ENCODE data around the gene SERBP1. TPM values are rescaled to one million over a fixed set of nuclear protein-coding genes. Genes with fewer than 3 reads are reported as not detected.

SERBP1 gene
- total RNA-seq, 1 experiment from 2014 or later: 312 TPM

DNA sequence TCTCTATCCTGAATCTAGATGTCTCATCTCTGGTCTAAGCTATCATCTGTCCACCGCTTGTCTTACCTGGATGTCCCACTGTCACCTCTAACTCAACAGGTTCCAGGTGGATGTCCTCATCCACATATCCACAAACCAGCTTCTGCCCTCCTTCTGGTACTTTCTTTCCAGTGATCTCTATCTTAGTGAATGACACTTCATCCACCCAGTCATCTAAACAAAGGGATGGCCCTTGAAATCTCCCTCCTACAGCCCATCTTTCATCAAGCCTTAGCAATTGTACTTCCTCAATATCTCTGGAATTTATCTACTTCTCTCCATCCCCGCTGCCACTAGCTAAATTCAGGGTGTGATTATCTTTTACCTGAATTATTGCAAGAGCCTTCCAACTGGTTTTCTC is 33.9 kb upstream of the SERBP1 start:
- no TSS peak for BruUV-seq (replicated peaks)

DNA sequence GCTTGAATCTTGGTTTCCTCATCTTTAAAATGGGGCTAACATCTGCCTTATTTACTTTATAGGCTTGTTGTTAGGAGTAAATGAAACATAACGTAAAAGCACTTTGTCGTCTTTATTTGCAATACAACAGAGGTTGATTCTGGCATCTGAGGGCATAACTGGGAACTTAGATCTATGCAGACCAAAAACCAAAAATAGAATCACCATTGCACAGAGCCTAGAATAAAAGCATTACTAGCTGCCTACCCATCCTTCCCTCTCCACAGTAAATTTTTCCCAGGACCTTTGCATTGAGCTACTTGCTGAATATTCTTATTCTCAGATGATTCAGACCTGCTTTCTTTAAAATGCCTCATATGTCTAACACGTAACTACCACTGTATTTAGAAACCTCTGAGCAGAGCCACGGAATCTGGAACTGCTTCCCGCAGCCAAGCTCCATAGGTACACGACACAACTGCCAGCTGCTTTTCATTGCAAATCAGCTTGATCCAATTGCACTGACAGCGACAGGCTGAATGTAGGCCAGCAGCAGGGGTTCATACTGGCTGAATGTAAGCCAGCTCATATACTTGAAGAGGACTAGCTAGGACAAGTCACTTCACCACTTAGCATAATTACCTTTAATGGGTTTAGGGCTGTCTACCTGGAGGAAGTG is 33.2 kb upstream of the SERBP1 start:
- no TSS peak for BruUV-seq (replicated peaks)
- Histone ChIP-seq H3K27me3 (ENCODE audit: insufficient read depth, low read depth) (no peaks in the 10 kb centered on the region), H3K4me1 (replicated peaks; ENCODE audit: insufficient read depth) (peaks cover 13% of the 10 kb centered on the region), H3K36me3 (ENCODE audit: low read depth) (no peaks in the 10 kb centered on the region), H3F3A (ENCODE audit: insufficient read depth, low read depth) (no peaks in the 10 kb centered on the region), H3K4me3 (no peak overlapping the region), H4K20me1 (ENCODE audit: insufficient read depth) (no peaks in the 10 kb centered on the region), H2AFZ (no peak overlapping the region), H3K9me2 (ENCODE audit: insufficient read depth) (no peaks in the 10 kb centered on the region), H3K9me3 (ENCODE audit: insufficient read depth, low read depth) (no peaks in the 10 kb centered on the region), H3K4me2 (no peak overlapping the region), H3K27ac (no peak overlapping the region), H3K79me2 (ENCODE audit: low read depth) (no peaks in the 10 kb centered on the region)
- no peak for DNase-seq
- ChIA-PET CTCF (interaction anchor here (0.7 kb wide), 1 partner anchor 31 kb away, joined by 3 read pairs; no protein-coding TSS in a partner anchor), POLR2A (ENCODE audit: unreplicated experiment) (no interaction called here)
- intact Hi-C loops (cut with micrococcal nuclease; ENCODE audit: unreplicated experiment): no loop called here
- TF ChIP-seq EZH2 (IDR thresholded peaks at IDR 0.05; ENCODE audit: low read depth): no peak
- TF ChIP-seq, protein P1, sequence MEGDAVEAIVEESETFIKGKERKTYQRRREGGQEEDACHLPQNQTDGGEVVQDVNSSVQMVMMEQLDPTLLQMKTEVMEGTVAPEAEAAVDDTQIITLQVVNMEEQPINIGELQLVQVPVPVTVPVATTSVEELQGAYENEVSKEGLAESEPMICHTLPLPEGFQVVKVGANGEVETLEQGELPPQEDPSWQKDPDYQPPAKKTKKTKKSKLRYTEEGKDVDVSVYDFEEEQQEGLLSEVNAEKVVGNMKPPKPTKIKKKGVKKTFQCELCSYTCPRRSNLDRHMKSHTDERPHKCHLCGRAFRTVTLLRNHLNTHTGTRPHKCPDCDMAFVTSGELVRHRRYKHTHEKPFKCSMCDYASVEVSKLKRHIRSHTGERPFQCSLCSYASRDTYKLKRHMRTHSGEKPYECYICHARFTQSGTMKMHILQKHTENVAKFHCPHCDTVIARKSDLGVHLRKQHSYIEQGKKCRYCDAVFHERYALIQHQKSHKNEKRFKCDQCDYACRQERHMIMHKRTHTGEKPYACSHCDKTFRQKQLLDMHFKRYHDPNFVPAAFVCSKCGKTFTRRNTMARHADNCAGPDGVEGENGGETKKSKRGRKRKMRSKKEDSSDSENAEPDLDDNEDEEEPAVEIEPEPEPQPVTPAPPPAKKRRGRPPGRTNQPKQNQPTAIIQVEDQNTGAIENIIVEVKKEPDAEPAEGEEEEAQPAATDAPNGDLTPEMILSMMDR (conservative IDR thresholded peaks at IDR 0.05): no peak

More for the DNA sequence above, 33.9 kb upstream of the SERBP1 start:
- no peak overlapping the region for H3K4me2 ChIP-seq
- intact Hi-C loops (cut with micrococcal nuclease; ENCODE audit: unreplicated experiment): no loop called here
- DNase-seq: no peak
- no peaks in the 10 kb centered on the region for H3F3A ChIP-seq (ENCODE audit: insufficient read depth, low read depth)
- no peak for TF ChIP-seq EZH2 (IDR thresholded peaks at IDR 0.05; ENCODE audit: low read depth)
- TF ChIP-seq, protein P1 (conservative IDR thresholded peaks at IDR 0.05): no peak
- CTCF ChIA-PET: no interaction called here
- no peak overlapping the region for H2AFZ ChIP-seq
- H3K36me3 ChIP-seq (ENCODE audit: low read depth): no peaks in the 10 kb centered on the region
- H3K9me2 ChIP-seq (ENCODE audit: insufficient read depth): no peaks in the 10 kb centered on the region
- no peaks in the 10 kb centered on the region for H3K79me2 ChIP-seq (ENCODE audit: low read depth)
- POLR2A ChIA-PET (ENCODE audit: unreplicated experiment): no interaction called here
- peaks cover 15% of the 10 kb centered on the region for H3K4me1 ChIP-seq (replicated peaks; ENCODE audit: insufficient read depth)
- no peaks in the 10 kb centered on the region for H3K9me3 ChIP-seq (ENCODE audit: insufficient read depth, low read depth)
- H3K4me3 ChIP-seq: no peak overlapping the region
- no peak overlapping the region for H3K27ac ChIP-seq
- no peaks in the 10 kb centered on the region for H3K27me3 ChIP-seq (ENCODE audit: insufficient read depth, low read depth)
- no peaks in the 10 kb centered on the region for H4K20me1 ChIP-seq (ENCODE audit: insufficient read depth)

DNA sequence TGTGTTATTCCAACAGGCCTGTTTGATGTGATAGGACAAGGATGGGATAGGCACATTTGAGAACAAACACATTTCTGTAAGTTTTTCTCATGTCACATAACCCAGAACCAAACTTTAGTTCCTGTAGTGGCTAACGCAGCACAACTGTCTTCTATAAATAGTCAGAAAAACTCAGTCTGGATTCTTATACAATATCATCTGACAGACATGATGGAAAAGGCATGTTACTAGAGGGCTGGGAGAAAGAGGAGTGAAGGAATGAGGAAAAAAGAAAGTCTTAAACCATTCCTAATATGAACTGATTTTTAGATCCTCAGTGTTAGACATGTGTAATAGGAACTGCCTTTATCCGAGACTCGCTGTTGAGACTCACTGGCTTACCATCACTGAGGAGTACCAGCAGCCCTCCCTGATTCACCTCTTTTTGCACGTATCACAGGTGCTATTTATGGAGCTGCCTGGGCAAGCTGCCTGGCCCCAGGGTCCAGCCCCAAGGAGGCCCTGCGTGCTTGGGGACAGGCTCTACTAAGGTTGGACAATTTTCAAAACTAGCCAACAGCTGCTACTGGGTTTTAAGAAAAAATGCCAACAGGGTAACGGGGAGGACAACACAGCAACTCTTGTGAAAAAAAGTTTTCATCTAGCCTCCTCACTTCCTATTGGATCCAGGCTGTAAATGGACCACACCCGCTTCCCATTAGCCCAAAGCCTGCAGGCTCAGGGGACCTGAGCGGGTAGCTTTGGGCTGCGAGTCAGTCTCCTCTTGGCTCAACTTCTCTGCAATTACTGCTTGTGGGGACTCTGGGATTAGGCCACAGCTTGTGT is 30.7 kb upstream of the SERBP1 start:
- TF ChIP-seq EZH2 (IDR thresholded peaks at IDR 0.05; ENCODE audit: low read depth): no peak
- TF ChIP-seq, protein P1 (conservative IDR thresholded peaks at IDR 0.05): no peak
- no TSS peak for BruUV-seq (replicated peaks)
- CTCF ChIA-PET: no interaction called here
- H3F3A ChIP-seq (ENCODE audit: insufficient read depth, low read depth): no peaks in the 10 kb centered on the region
- no peak for DNase-seq
- H3K4me3 ChIP-seq: no peak overlapping the region
- H3K27me3 ChIP-seq (ENCODE audit: insufficient read depth, low read depth): no peaks in the 10 kb centered on the region
- no peaks in the 10 kb centered on the region for H3K36me3 ChIP-seq (ENCODE audit: low read depth)
- no peaks in the 10 kb centered on the region for H3K9me2 ChIP-seq (ENCODE audit: insufficient read depth)
- H3K27ac ChIP-seq: no peak overlapping the region
- intact Hi-C loops (cut with micrococcal nuclease; ENCODE audit: unreplicated experiment): no loop called here
- H3K9me3 ChIP-seq (ENCODE audit: insufficient read depth, low read depth): no peaks in the 10 kb centered on the region
- POLR2A ChIA-PET (ENCODE audit: unreplicated experiment): no interaction called here
- H4K20me1 ChIP-seq (ENCODE audit: insufficient read depth): no peaks in the 10 kb centered on the region
- no peak overlapping the region for H2AFZ ChIP-seq
- H3K4me2 ChIP-seq: no peak overlapping the region
- H3K4me1 ChIP-seq (replicated peaks; ENCODE audit: insufficient read depth): 0 out of 2 replicates have a peak, but pooled peaks cover 5% of the 10 kb centered on the region
- no peaks in the 10 kb centered on the region for H3K79me2 ChIP-seq (ENCODE audit: low read depth)
